ENCODE results near the gene ITPKB. TPM values are rescaled to one million over a fixed set of nuclear protein-coding genes. Genes with fewer than 3 reads are reported as not detected.

Gene ITPKB
- total and polyA plus RNA-seq, 8 donors: 25.0 to 38.7 (median 32.6) TPM

DNA sequence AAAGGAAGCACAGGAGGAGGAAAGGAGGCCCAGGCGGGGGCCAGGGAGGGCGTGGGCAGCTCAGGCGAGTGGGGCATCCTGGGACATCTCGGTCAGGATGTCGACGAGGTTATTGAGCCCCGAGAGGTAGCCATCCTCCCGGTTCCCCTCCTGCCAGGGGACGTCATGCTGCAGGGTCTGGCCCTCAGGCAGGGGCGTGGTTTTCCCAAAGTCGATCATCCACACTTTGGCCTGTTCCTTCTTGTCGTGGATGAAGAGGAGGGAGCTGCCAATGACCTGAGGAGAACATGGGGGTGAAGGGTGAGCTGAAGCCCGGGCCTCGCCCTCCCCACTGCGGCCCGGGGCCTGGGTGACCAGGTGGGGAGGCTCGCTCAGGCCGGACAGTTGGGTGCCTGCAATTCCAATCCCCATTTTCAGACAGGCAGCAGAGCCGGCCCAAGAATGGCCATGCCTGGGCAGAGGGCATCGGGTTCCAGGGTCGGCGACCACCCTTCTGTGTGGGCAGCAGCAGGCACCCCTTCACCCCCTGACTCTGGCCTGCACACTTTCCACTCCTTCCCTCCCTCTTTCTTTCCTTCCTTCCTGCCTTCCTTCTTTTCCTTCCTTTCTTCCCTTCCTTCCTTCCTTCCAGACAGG is 104.4 kb downstream of the ITPKB start:
- TF ChIP-seq, protein P1, sequence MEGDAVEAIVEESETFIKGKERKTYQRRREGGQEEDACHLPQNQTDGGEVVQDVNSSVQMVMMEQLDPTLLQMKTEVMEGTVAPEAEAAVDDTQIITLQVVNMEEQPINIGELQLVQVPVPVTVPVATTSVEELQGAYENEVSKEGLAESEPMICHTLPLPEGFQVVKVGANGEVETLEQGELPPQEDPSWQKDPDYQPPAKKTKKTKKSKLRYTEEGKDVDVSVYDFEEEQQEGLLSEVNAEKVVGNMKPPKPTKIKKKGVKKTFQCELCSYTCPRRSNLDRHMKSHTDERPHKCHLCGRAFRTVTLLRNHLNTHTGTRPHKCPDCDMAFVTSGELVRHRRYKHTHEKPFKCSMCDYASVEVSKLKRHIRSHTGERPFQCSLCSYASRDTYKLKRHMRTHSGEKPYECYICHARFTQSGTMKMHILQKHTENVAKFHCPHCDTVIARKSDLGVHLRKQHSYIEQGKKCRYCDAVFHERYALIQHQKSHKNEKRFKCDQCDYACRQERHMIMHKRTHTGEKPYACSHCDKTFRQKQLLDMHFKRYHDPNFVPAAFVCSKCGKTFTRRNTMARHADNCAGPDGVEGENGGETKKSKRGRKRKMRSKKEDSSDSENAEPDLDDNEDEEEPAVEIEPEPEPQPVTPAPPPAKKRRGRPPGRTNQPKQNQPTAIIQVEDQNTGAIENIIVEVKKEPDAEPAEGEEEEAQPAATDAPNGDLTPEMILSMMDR (IDR thresholded peaks at IDR 0.05): no peak
- peak overlapping the region in 1 of 2 donors; percentile 18 for H3K27ac ChIP-seq

DNA sequence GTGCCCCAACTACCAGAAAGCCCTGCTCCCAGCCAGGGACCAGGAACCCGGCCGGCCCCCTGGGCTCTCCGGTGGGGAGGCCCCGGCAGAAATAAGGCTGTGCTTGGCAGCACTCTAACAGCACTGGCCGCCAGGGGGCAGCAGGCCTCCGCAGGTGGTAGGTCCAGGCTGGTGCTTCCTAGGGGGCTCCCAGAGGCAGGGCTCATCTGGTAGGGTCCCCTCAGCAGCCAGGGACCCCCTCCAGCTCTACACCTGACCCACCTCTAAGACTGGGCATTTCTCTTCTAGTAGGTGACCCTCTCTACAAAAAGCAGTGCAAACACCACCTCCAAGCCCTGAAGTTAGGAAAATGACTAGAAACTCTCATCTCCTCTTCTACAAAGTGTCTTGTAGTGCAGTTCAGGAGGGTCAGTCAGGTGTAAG is 104.9 kb downstream of the ITPKB start:
- no peaks in the 10 kb centered on the region for H3K27me3 ChIP-seq
- ATAC-seq (peak; percentile 91), DNase-seq (peak; percentile 56 to 95 (median 76))
- no peak overlapping the region for H3K4me3 ChIP-seq
- H3K4me1 ChIP-seq: peaks cover 0 to 11% of the 10 kb centered on the region in 2 donors
- peaks cover 0 to 66% of the 10 kb centered on the region in 2 donors for H3K36me3 ChIP-seq
- no peaks in the 10 kb centered on the region for H3K9me3 ChIP-seq
- peak overlapping the region in 1 of 2 donors; percentile 18 for H3K27ac ChIP-seq
- TF ChIP-seq, protein P1 (IDR thresholded peaks at IDR 0.05): peak; percentile 90 to 91
- intact Hi-C loops (cut with DNase I): loop anchor here (5.0 kb wide), 1 partner anchor 193 kb away; no protein-coding TSS in a partner anchor

More for the DNA sequence above, 104.4 kb downstream of the ITPKB start:
- DNase-seq: peak in 2 of 4 donors; percentile 31 to 69
- ATAC-seq: no peak
- H3K4me3 ChIP-seq: no peak overlapping the region
- H3K9me3 ChIP-seq: no peaks in the 10 kb centered on the region
- H3K4me1 ChIP-seq: peaks cover 0 to 11% of the 10 kb centered on the region in 2 donors
- no peaks in the 10 kb centered on the region for H3K27me3 ChIP-seq
- intact Hi-C loops (cut with DNase I): loop anchor here (5.0 kb wide), 1 partner anchor 193 kb away; no protein-coding TSS in a partner anchor
- H3K36me3 ChIP-seq: peaks cover 0 to 71% of the 10 kb centered on the region in 2 donors

DNA sequence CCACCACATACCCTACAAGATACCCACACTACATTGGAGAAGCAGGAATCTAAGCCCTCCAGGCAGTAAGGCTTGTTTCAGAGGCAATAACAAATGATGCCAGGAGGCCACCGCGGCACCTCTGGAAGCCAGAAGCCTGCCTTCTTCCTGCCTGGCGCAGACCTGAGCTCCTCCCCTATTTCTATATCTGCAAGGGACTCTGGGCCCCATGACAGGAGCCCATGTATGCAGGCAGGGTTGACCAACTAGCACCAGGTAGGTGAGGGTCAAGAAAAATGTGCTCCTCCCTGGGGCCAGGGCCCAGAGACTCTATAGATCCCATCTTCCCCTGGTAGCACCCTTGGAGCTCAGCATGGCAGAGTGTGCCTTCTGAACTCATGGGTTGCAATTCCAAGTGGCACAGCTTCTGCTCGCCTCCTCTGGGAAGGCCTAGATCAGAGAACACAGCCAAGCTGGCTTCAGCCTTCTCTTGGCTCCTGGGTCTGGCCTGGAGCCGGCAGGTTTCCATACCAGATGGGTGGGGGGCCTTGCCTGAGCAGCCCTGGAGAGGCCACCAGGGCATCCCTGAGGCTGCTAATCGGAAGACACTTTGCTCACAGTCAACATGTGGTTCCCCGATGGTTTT is 105.4 kb downstream of the ITPKB start:
- Histone ChIP-seq H3K27me3 (no peaks in the 10 kb centered on the region), H3K4me3 (no peak overlapping the region), H3K36me3 (peaks cover 0 to 61% of the 10 kb centered on the region in 2 donors), H3K4me1 (peaks cover 0 to 11% of the 10 kb centered on the region in 2 donors), H3K9me3 (no peaks in the 10 kb centered on the region), H3K27ac (no peak overlapping the region)
- DNase-seq (peak in 1 of 4 donors; percentile 28), ATAC-seq (no peak)
- TF ChIP-seq, protein P1 (IDR thresholded peaks at IDR 0.05): no peak
- intact Hi-C loops (cut with DNase I): loop anchor here (5.0 kb wide), 1 partner anchor 194 kb away; no protein-coding TSS in a partner anchor

DNA sequence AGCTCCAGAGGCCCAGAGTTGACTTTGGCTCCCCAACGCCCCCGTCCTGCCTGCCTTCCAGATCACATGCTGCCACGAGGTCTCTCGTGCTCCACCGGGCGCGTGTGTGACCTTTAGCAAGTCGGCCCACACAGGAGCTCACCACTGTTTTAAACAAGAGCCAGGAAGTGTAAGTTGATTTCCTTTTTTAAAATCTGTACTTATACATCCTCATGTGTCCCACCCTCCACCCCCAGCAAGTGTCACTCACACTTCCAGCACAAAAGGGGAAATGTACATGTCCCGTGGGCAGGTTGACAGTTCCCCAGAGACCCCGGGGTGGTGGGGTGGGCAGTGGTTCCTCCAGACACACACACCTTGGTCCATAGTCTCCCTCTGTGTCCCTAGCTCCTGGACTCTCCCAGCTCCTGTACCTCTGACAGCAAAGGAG is 106.1 kb downstream of the ITPKB start:
- H3K4me3 ChIP-seq: no peak overlapping the region
- no peak overlapping the region for H3K27ac ChIP-seq
- intact Hi-C loops (cut with DNase I): loop anchor here (5.0 kb wide), 1 partner anchor 194 kb away; no protein-coding TSS in a partner anchor
- H3K36me3 ChIP-seq: peaks cover 0 to 54% of the 10 kb centered on the region in 2 donors
- peak in 2 of 4 donors; percentile 32 to 77 for DNase-seq
- H3K27me3 ChIP-seq: no peaks in the 10 kb centered on the region
- no peak for ATAC-seq
- TF ChIP-seq, protein P1 (IDR thresholded peaks at IDR 0.05): no peak
- H3K9me3 ChIP-seq: no peaks in the 10 kb centered on the region
- H3K4me1 ChIP-seq: peaks cover 0 to 11% of the 10 kb centered on the region in 2 donors

All from left lung (tissue), 10 donors.